GM12872 (cell line): Measurements from ENCODE around the gene PDE4B.
A peak's percentile ranks its signal among the peaks of the same experiment; 100 is the strongest.

ENCODE experiments used
- TF ChIP-seq, protein P1 (sequence below): IDR thresholded peaks from 3 replicates; pipeline ENCODE4 v1.5.1; 2011; ENCODE audit warnings: low read depth, mild to moderate bottlenecking, low read length, moderate library complexity; ENCODE audit not compliant: insufficient read depth

PDE4B gene

DNA sequence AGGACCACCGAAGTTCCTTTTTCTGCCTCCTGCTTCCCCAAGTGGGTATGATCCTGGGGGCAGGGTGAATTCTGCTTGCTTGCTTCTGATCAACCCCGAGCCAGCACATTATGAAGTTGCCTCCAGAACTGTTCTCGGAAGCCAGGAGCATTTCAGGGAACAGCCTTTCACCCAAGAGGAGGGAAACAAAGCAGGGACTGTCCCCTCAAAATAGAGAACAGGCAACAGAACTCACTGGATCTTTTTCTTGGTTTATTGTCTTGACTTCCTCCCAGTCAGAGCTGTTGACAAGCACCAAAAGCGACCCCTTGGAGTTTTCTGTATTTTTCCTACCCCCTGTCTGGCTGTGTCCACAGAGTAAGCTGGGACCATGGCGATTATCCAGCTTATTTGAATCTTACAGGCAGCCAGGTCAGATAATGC is 482.9 kb downstream of the PDE4B start:
- TF ChIP-seq, protein P1, sequence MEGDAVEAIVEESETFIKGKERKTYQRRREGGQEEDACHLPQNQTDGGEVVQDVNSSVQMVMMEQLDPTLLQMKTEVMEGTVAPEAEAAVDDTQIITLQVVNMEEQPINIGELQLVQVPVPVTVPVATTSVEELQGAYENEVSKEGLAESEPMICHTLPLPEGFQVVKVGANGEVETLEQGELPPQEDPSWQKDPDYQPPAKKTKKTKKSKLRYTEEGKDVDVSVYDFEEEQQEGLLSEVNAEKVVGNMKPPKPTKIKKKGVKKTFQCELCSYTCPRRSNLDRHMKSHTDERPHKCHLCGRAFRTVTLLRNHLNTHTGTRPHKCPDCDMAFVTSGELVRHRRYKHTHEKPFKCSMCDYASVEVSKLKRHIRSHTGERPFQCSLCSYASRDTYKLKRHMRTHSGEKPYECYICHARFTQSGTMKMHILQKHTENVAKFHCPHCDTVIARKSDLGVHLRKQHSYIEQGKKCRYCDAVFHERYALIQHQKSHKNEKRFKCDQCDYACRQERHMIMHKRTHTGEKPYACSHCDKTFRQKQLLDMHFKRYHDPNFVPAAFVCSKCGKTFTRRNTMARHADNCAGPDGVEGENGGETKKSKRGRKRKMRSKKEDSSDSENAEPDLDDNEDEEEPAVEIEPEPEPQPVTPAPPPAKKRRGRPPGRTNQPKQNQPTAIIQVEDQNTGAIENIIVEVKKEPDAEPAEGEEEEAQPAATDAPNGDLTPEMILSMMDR: no peak

DNA sequence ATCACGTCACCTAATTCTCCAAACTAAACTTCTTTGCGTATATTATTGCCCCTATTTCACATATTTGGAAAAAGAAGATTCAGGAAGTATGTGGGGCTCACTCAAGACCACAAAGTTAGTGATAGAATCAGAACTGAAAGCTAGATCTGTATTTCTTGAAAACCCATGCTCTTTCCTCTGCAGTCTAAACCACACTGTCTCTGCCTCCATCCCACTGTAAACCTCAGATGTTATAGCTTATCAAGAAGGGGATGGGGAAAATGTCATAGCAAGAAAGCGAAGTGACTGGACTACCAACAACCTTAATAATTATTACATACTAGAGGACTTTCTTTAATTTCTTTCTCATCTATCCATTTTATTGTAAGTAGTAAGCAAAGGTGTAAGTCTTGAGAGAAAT is 483.5 kb downstream of the PDE4B start:
- TF ChIP-seq, protein P1: no peak

DNA sequence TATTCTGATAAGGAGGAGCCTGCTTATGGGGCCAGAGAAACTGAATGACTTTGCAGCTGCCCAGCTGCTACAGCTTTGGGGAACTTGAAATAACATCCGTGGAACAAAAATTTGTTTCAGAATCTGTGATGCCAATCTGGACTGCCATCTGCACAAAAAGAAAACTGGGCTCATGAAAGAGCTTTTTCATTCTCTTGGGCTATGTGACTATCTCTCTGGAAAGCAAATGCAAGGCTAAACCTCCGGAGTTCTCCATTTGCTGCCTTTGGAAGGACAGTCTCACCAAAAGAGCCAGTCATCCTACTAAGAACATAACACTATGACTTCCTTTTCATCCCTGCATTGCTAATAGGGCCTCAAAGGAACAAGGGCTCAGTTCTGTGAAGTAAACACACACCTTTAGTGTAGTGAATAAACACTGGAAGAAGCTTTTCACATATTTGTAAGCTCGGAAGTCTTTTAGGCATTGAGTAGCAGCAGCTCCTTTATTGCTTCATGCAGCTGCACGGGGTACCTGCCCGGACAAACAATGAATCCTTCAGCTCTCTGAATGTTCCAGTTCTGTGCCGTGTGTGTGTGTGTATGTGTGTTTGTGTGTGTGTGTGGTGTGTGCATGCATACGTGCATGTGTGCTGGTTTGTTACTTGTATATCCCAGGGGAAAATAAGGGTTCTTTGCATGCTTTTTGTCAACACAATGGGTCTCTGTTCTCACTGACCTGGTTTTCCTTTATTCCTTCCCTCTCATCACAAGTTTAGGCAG is 485.7 kb downstream of the PDE4B start:
- TF ChIP-seq, protein P1: no peak

DNA sequence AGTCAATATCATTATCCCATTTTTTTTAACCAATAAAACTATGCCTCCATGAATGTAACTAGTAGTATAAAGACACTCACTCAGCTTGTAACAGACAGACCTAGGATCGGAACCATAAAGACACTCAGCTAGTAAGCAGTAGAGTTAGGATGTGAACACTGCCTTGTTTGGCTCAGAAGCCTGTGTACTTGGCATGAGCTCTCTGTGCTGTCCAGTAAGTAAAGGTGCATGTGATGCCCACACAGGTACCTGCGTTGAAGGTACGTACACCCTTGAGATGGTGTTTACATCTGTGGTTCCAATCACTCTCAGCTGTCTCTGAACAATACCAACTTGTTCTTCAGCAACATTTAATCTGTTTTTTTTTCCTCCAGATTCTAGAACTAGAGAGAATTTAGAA is 489.1 kb downstream of the PDE4B start:
- TF ChIP-seq, protein P1: no peak

DNA sequence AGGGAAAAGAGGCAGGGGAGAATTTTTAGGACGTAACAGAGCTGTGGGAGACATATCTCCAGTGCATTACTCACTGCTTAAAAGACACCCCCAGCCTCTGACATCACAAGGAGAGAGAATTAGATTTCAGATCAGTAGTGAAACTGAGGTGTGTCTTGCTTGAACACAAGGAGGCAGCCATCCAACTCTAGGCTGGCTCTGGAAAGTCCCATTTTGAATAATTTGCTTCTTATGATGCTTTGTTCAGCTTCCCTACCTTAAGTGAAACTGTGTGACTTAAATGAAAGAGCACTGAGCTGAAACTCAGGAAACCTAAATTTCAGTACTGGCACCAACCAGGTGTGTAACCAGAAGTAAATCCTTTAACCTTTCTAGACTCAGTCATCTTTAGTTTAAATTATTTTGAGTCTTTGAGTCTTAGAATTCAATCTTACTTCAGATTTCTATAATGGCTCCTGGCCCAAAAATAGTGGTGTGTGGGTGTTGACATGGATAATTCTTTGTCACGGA is 489.7 kb downstream of the PDE4B start:
- TF ChIP-seq, protein P1: 0 out of 3 replicates have a peak, but pooled peaks have one; percentile 26

DNA sequence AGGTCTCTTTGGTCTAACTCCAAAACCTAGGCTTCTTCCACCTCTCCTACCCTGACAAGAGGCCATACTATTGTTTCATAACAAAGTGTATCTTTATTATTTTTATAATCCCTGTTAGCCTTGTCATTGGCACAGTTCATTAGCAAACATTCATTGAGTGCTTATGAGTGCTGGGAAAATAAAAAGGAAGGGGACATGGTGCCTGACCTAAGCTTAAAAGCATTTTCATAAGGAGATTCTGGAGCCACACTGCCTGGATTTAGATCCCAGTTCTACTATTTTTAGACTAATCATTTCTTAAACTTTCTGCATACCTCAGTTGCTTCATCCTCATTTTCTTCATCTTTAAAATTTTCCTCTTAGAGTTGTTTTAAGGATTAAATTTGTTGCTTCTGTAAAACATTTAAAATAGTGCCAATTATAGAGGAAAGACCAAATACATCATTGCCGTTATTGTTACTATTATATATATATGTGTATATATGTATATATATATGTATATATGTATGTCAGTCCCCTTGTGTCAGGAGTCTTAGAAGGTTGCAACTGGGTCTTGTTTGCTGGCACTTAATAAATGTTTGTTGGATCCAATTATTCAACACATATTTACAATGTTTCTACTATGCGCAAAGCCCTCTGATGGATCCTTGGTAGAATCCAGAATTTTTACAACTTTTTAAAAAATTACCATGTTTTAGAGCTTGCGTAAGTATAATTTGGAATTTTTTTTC is 490.4 kb downstream of the PDE4B start:
- TF ChIP-seq, protein P1: no peak

DNA sequence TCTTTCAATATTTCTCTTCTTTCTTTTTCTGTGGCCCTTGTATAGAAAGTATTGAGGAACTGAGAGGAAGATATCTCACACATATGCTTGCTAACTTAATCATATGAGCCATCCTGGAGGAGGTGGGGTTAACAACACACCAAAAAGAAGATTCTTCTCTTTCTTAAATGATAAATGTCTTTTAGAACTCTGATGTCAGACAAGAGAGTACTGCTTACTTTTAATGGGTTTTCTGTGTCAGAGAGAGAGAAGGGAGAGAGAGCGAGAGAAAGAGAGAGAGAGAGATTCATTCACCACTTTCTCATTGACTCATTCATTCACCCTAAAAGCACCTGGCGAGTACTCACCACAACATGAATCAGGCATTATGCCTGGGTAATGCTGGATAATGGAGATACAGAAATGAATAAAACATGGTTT is 490.9 kb downstream of the PDE4B start:
- TF ChIP-seq, protein P1: no peak
